Left renal pelvis (tissue), 4 donors: ENCODE data around the gene P2RY6. TPM values are rescaled to one million over a fixed set of nuclear protein-coding genes. Genes with fewer than 3 reads are reported as not detected.
A peak's percentile ranks its signal among the peaks of the same experiment; 100 is the strongest.

Source experiments
- DNase-seq, 4 donors: peaks; one replicate each; pipeline ENCODE4 v3.0.0-alpha.2; 2013; ENCODE audit warnings: low read depth in 4 of 4, low spot score in 3 of 4
- polyA plus RNA-seq, 4 donors: library from polyadenylated mRNA; unstranded; fragments of 120-200 nt; gene quantifications; one replicate each; pipeline ENCODE4 v1.2.1, GENCODE V29; 2013; ENCODE audit not compliant: insufficient read length in 4 of 4

P2RY6 gene
- polyA plus RNA-seq, 4 donors: 0.68 to 1.3 (median 1.0) TPM

DNA sequence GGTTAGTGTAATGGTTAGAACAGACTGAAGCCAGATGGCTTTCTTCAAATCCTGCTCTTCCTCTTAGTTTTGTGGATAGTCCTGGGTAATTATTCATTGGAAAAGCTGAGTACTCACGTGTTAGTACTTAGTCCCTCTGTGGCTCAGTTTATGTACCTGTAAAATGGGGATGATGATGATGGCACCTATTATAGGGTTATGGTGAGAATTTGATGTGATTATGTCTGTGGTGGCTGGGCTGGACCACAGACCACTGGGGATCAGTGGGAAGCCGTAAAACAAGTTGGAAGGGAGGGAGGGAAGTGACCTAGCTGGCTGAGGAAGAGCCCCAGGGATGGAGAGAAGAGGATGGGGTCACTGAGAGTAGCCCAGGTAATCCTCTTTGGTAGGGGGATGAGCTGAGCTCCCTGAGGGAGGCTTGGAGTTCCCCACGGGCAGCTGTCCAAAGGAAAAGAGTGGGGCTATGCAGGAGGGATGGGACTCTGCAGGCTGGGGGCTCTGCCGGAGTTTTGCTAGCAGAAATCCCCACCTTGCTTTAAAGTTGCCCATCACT is 55.8 kb downstream of the P2RY6 start:
- DNase-seq: no peak

DNA sequence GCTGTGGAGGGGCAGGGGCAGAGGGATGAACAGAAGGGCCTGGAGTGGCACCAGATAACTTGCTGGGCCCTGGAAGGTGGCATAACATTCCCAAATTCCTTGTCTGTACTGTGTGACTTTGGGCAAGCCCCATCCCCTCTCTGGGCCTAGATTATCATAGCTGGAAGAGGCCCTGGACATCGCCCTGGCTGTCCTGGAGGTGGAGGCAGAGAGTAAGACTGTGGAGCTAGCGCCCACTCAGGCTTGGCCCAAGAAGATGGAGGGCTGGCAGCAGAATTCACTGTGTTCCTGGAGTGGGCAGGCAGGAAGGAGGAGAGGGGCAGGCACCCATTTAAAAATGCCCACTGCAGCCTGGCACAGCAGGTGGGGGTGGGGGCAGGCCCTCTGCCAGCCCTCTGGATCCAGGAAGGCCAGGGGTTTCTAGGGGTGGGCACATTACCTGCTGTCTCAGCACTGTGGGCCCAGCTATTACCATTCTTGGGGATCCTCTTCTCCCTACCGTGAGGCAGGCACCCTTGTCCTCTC is 58.5 kb downstream of the P2RY6 start:
- no peak for DNase-seq

DNA sequence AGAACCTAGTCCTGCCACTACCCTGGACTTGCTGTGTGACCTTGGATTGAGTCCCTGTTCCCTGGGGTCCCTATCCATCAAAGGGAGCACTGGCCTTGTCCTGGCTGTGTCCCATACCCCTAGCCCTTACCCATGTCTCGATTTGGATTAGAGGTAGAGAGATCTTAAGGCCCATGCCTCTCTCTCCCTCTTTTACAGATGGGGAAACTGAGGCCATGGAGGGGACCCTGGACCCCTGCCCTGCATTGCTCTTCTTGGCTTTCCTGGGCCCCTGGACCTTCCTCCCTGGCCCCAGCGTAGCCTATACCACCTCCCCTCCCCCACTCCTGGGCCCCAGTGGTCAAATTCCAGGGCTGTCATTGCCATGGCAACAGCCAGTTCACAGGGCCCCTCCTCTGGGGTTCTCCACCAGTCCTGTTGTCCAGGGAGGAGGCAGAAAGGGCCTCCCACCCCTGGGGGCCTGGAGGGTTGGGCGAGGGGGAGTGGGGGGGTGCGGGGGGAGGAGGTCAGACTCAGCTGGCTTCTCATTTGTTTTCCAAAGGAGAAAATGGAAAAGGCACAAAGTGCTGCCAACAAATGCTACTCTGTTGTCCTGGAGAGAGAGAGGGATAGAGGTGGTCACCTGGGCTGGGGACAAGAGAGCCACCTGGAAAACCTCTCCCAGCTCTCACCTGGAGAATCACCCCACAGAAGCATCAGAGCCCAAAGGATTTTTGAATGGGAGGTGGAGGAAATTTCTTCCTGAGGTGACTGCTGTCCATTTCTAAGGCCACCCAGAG is 59.2 kb downstream of the P2RY6 start:
- peak in 1 of 4 donors; percentile 76 for DNase-seq

DNA sequence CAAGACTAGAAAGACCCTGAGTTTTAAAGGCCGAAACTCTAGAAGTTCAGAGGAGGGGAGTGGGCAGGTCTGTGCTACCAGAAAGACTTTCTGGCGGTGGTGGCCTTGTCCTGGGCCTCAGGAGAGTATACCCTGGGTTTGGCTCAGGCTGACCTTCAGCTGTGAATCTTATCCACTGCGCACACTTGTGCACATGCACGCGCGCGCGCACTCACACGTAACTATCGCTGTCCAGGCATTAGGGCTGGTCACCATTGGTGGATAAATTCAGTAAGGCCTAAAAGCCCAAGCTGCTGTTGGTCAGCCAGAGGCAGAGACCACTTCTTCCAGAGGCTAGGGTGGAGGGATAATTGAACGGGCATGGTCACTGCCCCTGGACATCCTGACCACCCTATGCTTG is 61.0 kb downstream of the P2RY6 start:
- DNase-seq: no peak

DNA sequence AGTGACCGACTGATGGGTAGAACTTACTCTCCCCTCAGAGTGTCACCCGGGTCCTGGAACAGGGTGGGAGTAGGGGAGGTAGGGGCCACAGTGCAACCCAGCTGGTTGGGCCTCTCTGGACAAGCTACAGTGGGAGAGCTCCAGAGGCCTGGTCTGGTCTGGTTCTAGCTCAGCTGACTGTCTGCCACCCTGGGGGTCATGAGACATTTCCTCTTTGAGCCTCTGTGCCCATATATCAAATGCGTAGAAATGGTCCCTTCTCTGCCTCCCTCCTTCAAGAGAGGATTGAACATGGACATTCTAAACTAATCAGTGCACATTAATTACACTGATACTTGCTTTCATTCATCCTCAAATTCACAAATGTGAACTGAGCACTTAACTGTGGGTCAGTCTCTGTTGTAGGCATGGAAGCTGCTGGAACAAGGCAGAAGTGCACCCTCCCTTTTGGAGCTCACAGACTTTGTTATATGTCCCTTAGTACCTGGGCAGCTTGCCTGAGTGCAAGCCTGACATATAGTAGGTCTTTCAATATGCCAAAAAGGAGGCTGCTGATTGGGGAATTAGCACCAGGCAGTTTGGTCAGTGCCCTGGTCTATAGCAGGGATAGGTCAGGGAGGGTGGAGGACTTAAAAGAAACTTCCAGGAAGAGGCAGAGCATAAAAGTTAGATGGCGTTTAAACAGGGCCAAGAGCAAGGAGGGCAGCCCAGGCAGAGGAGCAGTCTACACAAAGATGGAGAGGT is 61.7 kb downstream of the P2RY6 start:
- no peak for DNase-seq

DNA sequence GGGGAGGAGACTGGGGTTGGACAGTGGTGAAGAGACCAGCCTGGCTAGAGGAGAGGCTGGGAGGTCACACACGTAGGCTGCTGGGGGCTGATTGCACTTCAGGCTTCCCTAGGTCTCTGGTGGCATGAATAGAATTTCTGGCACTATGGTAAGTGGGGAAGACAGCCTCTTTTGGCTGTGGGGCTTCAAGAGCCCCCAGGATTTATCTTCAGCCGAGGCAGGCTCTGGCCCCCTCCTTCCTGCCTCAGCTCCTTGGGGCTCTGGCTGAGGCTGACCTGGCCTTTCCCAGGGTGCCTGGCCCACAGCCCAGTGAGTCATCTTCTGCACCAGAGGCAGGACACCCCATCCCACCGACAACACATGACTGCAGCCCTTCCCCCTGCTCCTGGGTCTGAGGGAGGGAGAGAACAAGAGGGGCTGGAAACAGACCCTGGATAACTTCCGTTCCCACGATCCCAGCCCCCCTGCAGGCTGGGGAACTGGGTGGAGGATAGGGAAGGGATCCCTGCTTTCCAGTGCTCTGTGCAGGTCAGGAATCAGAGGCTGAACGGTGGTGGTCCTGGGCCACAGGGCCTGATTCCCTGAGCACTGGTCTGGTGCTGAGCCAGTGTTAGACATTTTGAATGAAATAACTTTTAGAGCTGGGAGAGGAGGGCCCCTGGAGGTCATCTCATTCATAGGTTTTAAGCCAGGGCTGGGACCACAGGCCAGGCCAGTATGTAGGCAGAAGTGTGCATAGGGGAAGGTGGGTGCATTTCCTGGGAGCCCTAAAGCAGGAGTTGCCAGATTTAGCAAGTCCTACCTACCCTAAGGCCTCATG is 62.5 kb downstream of the P2RY6 start:
- DNase-seq: no peak

DNA sequence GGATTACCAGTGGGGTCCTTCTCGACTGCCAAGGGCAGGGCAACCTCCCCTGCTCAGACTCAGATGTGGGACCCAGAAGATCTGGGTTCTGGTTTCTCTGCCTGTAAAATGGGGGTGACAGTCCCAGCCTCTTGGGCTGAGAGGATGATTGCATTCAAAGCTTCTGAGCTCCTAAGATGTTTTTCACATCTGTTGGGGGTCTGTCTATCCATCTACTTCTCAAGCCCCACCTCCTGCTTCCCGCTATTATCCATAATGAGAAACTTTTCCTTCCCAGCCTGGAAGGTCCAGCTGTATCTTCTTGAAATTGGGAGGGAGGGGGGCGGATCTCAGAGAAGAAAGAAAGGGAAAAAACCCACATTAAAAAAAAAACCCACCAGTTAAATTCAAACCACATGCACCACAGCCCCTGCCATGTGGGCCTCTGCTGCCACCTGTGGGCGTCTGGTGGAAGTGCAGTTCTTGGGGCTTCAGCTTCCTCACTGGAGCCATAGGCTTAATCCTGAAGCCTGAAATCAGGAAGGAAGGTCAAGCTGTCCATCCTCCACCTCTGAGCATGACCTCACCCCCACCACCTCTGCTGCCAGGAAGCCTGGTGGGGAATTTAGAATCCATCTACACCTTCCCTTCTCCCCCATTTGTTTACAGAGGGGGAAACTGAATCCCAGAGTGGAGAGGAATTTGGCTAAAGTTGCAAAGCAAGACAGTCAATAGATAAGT is 63.2 kb downstream of the P2RY6 start:
- DNase-seq: peak in 2 of 4 donors; percentile 80 to 83

DNA sequence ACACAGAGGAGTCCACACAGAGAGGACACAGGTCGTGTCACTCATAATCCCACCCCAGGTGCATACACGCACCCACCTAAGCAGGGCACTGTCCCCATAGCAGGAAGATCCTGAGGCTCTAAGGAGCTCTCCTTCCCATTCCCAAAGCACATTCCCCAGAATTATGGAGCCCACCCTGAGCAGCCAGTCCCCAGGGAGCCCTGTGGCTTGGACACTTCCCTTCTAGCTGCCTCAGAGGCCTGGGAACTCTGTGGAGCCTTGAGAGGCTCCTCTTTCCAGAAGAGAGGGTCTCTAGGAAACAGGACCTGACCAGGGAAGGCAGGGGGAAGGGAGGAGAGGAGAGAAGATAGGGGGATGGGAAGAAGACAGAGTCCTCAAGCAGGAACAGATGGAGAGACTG is 65.7 kb downstream of the P2RY6 start:
- no peak for DNase-seq

DNA sequence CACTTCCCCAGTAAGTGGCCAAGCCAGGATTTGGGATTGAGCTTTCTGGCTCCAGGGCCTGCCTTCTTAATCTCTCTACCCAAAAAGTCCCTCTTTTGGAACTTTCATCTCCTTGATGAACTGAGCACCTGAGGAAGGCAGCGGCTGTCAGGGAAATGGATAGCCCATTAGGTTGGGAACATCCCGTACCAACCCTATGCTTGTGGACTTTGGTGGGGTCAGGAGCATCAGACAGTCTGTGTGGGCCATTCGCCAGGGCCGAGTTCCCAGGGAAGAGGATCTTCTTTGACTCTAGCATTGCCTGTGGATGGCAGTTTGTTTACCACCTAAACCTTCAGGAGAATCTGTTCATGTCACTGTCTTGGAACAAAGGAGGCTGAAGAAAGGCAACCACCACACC is 66.1 kb downstream of the P2RY6 start:
- DNase-seq: no peak

DNA sequence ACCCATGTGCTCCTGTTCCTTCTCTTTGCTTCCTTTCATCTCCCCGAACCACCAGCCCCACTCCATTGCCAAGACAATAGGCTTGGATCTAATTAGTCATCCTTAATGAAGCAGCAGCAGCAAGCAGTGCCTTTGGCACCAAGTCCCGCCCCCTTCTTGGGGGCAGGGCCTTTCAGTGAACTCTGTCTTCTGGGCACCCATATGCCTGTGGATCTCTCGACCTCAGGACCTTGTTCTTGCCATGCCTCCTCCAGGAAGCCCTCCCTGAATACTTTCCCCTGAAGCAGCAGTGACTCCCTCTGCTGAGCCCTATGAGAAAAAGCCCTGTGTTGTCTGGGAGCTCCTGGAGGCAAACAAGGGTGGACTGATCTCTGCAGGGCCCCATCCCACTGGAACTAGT is 68.0 kb downstream of the P2RY6 start:
- DNase-seq: no peak

DNA sequence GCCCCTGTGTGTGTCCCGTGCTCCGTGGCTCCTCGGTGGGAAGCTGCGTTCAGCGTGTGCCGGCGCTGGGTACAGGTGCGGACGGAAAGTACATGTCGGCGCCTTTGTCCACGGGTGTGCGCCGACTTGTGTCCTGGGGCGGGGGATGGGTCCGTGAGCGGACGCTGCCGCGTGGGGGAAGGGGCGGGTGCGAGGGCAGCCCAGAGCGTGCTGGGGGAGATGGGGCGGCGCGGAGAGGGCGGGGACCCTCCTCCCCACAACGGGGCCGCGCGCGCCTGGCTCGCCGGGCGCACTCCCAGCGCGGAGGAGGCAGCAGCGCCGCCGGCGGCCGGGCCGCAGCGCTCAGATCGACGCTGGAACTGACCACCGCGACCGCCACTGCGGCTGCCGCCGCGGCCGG is 70.5 kb downstream of the P2RY6 start:
- no peak for DNase-seq

DNA sequence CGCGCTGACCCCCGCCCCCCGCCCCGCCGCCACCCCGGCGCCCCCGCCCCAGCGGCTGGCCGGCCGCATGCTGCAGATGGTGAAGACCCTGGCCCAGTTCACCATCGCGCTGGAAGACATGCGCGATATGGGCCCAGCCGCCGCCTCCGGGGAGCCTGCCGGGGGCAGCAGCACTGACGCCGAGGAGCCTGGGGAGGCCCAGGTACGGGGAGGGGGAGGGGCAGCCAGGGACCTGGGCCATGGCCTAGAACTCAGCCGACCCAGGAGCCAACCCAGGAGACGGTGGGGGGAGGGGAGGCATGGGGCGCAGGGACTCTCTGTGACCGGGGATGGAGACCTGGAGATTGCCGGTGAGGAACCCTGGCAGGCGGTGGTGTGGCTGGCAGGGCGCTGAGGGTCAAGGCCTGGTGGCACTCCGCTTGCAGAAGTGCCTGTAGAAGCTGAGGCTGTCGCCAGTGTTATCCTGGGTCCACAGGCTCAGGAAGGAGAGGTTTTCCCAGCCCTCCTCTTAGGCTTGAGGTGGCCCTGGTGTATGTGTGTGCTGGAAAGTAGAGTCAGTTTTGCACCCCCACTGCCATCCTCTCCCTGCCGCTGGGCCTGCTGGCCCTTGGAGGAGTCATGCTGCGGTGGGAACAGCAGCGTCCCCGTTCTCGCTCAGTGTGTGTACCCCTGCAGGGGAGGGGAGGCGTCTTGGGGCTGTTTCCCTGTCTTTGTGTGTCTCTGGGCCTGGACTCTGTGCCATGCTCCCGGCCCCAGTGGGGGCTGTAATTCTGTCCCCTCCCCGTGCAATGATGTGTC is 71.1 kb downstream of the P2RY6 start:
- DNase-seq: no peak

DNA sequence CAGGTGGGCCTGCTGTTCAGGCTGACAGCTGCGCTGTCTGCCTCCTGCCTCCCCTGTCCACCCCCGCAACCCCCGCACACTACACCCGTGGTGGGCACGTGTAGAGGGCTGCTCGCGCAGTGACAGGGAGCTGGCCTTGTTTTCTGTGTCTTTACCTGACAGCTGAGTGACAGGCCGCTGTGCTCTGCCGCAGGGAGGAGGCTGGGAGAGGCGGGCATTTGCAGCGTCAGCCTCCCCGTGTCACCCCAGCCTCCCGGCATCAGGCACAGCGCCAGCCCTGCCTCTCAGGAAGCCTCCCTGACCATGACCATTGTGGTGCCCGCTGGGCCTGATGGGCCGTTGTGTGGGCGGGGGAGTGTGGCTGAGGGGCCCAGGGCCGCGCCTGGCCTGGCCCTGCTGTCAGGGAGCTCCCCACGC is 72.1 kb downstream of the P2RY6 start:
- no peak for DNase-seq

DNA sequence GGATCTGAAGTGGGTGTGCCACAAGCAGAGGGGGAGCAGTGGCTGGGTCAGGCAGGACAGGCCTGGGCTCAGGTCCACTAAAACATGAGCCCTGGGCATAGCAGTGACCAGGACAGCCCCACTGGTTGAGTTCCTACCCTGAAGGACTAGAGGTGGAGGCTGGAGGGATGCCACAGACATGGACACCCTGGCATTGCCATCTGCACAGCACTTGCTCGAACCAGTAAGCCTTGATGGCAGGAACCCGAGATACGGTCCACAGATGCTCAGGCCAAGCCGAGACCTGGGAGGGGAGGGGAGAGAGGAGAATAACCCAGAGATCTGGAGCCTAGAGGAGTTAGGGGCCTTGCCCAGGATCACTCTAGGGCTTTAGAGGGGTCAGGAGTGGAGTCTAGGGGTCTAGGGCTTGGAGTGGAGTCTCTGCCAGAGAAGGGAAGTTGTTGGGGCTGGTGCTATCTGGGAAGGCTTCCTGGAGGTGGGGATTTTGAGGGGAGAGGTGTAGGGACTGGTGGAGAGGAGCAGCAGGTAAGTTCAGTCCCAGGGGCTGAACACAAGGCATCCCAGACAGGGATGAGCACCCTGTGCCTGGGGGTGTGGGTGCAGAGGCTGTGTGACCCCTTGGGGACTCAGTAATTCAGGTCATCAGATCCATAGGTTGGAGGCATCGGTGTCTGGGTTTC is 73.5 kb downstream of the P2RY6 start:
- DNase-seq: no peak

DNA sequence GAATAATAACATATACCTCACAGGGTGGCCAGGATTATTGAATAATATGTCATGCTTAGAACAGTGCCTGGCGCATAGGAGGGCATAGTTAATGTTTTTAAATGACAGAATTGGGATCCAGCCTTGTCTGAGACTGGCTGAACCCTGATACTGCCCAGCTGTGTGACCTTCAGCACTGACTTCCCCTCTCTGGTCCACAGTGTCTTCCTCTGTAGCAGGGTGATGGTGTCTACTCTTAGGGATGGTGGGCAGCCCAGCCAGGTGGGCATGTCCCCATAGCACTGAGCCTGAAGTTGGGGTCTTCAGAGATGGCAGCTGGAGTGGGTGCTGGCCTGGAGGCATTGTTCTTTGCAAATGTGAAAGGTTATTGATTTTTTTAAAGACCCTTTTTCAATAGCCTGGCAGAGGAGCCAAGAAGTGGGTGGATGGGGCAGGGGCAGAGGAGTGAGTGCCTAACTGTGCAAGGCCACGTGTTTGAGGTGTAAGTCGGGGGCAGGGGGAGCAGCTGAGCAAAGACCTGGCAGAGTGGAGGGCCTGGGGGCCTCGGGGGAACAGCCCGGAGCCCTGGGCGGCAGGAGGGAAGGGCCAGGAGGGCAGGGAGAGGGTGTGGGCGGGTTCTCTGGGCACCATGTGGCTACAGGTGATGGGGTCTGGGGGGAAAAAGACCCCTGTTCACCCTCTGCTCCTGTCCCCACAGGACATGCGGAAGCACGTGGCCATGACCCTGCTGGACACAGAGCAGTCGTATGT is 74.2 kb downstream of the P2RY6 start:
- no peak for DNase-seq

DNA sequence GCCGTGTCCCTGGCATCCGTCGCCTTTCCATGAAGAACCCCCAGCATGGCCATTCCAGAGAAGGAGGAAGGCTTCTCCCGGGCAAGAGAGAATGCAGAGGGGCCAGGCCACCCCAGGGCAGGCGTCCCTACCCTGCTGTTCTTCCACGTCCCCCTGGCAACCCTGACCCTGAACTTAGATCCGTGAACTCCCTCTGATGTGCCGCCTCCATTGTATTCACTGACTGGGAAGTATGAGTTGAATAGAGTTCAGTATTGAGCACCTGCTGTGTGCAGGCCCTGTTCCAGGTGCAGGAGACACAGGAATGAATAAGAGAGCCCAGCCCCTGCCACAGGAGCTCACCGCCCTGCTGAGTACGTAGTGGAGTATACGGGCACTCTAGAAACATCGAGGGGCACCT is 74.9 kb downstream of the P2RY6 start:
- DNase-seq: no peak
